Liver (tissue), 9 donors: ENCODE measurements around the gene INTS3. TPM values are rescaled to one million over a fixed set of nuclear protein-coding genes. Genes with fewer than 3 reads are reported as not detected.

ENCODE experiments used
- DNase-seq: peaks from one replicate; pipeline ENCODE4 v3.0.0-alpha.2; 2017; ENCODE audit warnings: low spot score
- H3K27ac ChIP-seq, 2 donors: one replicate each; pipeline ENCODE4 v1.7.0; 2013; ENCODE audit warnings: inconsistent platforms in 2 of 2, low read length in 2 of 2, control low read depth in 1 of 2, low read depth in 1 of 2, mild to moderate bottlenecking in 1 of 2
- H3K27me3 ChIP-seq, 4 donors: one replicate each; pipeline versions ENCODE4 v1.6.1 to v1.7.0; 2013; ENCODE audit warnings: low read length in 3 of 4, inconsistent platforms in 1 of 4, mild to moderate bottlenecking in 1 of 4, moderate library complexity in 1 of 4; ENCODE audit not compliant: control insufficient read depth in 4 of 4, insufficient read depth in 4 of 4
- H3K36me3 ChIP-seq, 4 donors: one replicate each; pipeline versions ENCODE4 v1.6.1 to v1.7.0; 2013; ENCODE audit warnings: low read length in 3 of 4, mild to moderate bottlenecking in 3 of 4, low read depth in 1 of 4, moderate library complexity in 1 of 4; ENCODE audit not compliant: control insufficient read depth in 4 of 4, insufficient read depth in 3 of 4
- H3K4me1 ChIP-seq, 4 donors: one replicate each; pipeline versions ENCODE4 v1.6.1 to v1.7.0; 2013; ENCODE audit warnings: low read length in 3 of 4, mild to moderate bottlenecking in 3 of 4, moderate library complexity in 1 of 4; ENCODE audit not compliant: control insufficient read depth in 4 of 4, insufficient read depth in 4 of 4
- H3K4me3 ChIP-seq, 3 donors: one replicate each; pipeline versions ENCODE4 v1.6.1 to v1.7.0; 2013; ENCODE audit warnings: low read length in 3 of 3, control low read depth in 1 of 3, low read depth in 1 of 3, mild to moderate bottlenecking in 1 of 3
- H3K9ac ChIP-seq, 2 donors: one replicate each; pipeline ENCODE4 v1.7.0; 2013; ENCODE audit warnings: low read length in 2 of 2, mild to moderate bottlenecking in 2 of 2, moderate library complexity in 2 of 2, control low read depth in 1 of 2, low read depth in 1 of 2
- H3K9me3 ChIP-seq, 4 donors: one replicate each; pipeline versions ENCODE4 v1.6.1 to v1.7.0; 2013; ENCODE audit warnings: low read length in 3 of 4; ENCODE audit not compliant: control insufficient read depth in 4 of 4
- FOXA1 ChIP-seq: IDR thresholded peaks from 2 replicates; pipeline ENCODE4 v1.6.1; 2016; ENCODE audit warnings: antibody characterized with exemption
- FOXA2 ChIP-seq: IDR thresholded peaks from 2 replicates; pipeline ENCODE4 v1.6.1; 2016; ENCODE audit warnings: antibody characterized with exemption
- GABPA ChIP-seq, 2 donors: IDR thresholded peaks in 1 of 2; conservative IDR thresholded peaks in 1 of 2; 2 replicates each; pipeline ENCODE4 v1.6.1; 2016; ENCODE audit warnings: antibody characterized with exemption in 2 of 2, mild to moderate bottlenecking in 1 of 2, moderate library complexity in 1 of 2
- HNF4G ChIP-seq: IDR thresholded peaks from 2 replicates; pipeline ENCODE4 v1.6.1; 2016; ENCODE audit warnings: antibody characterized with exemption
- NR2F2 ChIP-seq: IDR thresholded peaks from 2 replicates; pipeline ENCODE4 v1.6.1; 2016; ENCODE audit warnings: antibody characterized with exemption
- SP1 ChIP-seq: IDR thresholded peaks from 2 replicates; pipeline ENCODE4 v1.6.1; 2018; ENCODE audit warnings: antibody characterized with exemption, mild to moderate bottlenecking
- TAF1 ChIP-seq: conservative IDR thresholded peaks from 2 replicates; pipeline ENCODE4 v1.6.1; 2016; ENCODE audit warnings: antibody characterized with exemption, mild to moderate bottlenecking
- YY1 ChIP-seq: IDR thresholded peaks from 2 replicates; pipeline ENCODE4 v1.6.1; 2016; ENCODE audit warnings: antibody characterized with exemption, mild to moderate bottlenecking
- WGBS: extraction: QIAGEN DNeasy Blood & Tissue Kit; methylation state at CpG from one replicate; pipeline ENCODE4 v1.1.7; 2013; 5-methylcytosine and 5-hydroxymethylcytosine counted together
- polyA plus RNA-seq, 2 donors: library from polyadenylated mRNA; stranded (reverse) in 1 of 2; unstranded in 1 of 2; fragments of 200-250 nt in 1 of 2; fragments of >200 nt in 1 of 2; fragmentation: Nextera tagmentation in 1 of 2; extraction: Ambion mirVana in 1 of 2; gene quantifications; one replicate each; pipeline versions ENCODE4 v1.2.1 to v1.2.3, GENCODE V29; 2013 to 2015
- total RNA-seq, 2 donors: library from RNA; depleted of rRNA; stranded (reverse); fragments of >200 nt; gene quantifications; one replicate each; pipeline ENCODE4 v1.2.3, GENCODE V29; 2014
- TF ChIP-seq, protein P1 (sequence below): fragments of 150-350 bp; IDR thresholded peaks from 2 replicates; pipeline ENCODE4 v1.5.1; 2017; ENCODE audit warnings: improper control_type of control experiment, low read depth, low read length; ENCODE audit not compliant: missing input control
- TF ChIP-seq, protein P2 (sequence below): IDR thresholded peaks from 2 replicates; pipeline ENCODE4 v1.6.1; 2016; ENCODE audit warnings: antibody characterized with exemption
- TF ChIP-seq, protein P3 (sequence below): IDR thresholded peaks from 2 replicates; pipeline ENCODE4 v1.6.1; 2016; ENCODE audit warnings: antibody characterized with exemption
- TF ChIP-seq, protein P4 (sequence below): IDR thresholded peaks from 2 replicates; pipeline ENCODE4 v1.6.1; 2016; ENCODE audit warnings: antibody characterized with exemption
- donor health status: healthy.
- donor health status: healthy.
- donor health status: healthy.
- donor health status: healthy.
- donor health status: healthy.

The INTS3 gene
- total and polyA plus RNA-seq, 4 donors: 9.0 to 26.0 (median 15.2) TPM

DNA sequence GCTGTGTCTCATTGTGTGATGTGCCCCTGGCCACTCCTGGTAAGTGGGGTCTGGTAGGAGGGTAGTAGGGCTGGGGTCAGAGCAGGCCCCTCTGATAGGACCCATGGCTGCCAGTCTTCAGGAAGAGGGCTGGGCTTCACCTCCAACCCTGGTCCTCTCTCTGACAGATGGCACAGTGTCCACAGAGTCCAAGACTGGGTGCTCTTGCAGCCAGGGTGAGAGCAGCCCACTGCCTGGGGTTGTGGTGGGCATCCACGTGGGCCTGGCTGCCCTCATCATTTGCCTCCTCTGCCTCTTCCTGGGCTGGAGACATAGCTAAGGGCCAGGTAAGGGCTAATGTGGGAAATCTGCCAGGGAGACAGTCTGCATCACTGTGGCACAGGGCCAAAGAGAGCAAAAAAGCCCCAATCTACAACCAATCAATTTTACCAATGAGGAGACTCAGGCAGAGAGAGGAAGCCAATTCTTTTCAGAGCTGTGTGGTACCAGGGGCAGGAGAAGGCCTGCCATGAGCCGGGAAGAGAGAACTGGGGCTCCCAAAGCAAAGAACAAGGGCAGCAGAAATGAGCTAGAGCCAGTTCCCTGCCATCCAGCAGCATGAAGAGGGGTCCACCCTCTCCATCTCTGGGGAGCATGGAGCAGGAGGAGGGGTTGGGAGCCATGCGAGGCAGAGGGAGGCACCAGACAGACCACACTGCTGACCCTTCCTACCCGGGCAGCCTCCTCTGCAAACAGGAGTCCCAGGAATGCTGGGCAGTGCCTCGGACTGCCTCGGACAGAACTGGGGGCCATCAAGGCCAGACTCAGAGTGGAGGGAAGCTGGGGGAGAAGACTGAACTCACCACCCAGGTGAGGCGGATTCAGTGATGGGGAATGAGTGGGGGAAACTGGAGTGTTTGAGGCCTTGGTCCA is 74.2 kb downstream of the INTS3 start:
- H3K4me1 ChIP-seq: peaks cover 2 to 19% (median 13%) of the 10 kb centered on the region in 4 donors
- H3K27me3 ChIP-seq: no peaks in the 10 kb centered on the region
- 93% methylated on average over 7 of the region's 7 CpGs for WGBS
- no peak overlapping the region for H3K9ac ChIP-seq
- H3K9me3 ChIP-seq: no peaks in the 10 kb centered on the region
- TF ChIP-seq, protein P1, sequence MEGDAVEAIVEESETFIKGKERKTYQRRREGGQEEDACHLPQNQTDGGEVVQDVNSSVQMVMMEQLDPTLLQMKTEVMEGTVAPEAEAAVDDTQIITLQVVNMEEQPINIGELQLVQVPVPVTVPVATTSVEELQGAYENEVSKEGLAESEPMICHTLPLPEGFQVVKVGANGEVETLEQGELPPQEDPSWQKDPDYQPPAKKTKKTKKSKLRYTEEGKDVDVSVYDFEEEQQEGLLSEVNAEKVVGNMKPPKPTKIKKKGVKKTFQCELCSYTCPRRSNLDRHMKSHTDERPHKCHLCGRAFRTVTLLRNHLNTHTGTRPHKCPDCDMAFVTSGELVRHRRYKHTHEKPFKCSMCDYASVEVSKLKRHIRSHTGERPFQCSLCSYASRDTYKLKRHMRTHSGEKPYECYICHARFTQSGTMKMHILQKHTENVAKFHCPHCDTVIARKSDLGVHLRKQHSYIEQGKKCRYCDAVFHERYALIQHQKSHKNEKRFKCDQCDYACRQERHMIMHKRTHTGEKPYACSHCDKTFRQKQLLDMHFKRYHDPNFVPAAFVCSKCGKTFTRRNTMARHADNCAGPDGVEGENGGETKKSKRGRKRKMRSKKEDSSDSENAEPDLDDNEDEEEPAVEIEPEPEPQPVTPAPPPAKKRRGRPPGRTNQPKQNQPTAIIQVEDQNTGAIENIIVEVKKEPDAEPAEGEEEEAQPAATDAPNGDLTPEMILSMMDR: no peak
- TF ChIP-seq, protein P2, sequence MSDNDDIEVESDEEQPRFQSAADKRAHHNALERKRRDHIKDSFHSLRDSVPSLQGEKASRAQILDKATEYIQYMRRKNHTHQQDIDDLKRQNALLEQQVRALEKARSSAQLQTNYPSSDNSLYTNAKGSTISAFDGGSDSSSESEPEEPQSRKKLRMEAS: no peak
- TF ChIP-seq GABPA (IDR thresholded peaks at IDR 0.05 in 1 of 2, conservative IDR thresholded peaks at IDR 0.05 in 1 of 2): no peak
- no peak for TF ChIP-seq FOXA1
- TF ChIP-seq NR2F2: no peak
- TF ChIP-seq, protein P3, sequence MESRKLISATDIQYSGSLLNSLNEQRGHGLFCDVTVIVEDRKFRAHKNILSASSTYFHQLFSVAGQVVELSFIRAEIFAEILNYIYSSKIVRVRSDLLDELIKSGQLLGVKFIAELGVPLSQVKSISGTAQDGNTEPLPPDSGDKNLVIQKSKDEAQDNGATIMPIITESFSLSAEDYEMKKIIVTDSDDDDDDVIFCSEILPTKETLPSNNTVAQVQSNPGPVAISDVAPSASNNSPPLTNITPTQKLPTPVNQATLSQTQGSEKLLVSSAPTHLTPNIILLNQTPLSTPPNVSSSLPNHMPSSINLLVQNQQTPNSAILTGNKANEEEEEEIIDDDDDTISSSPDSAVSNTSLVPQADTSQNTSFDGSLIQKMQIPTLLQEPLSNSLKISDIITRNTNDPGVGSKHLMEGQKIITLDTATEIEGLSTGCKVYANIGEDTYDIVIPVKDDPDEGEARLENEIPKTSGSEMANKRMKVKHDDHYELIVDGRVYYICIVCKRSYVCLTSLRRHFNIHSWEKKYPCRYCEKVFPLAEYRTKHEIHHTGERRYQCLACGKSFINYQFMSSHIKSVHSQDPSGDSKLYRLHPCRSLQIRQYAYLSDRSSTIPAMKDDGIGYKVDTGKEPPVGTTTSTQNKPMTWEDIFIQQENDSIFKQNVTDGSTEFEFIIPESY: no peak
- TF ChIP-seq, protein P4, sequence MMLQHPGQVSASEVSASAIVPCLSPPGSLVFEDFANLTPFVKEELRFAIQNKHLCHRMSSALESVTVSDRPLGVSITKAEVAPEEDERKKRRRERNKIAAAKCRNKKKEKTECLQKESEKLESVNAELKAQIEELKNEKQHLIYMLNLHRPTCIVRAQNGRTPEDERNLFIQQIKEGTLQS: no peak
- H3K4me3 ChIP-seq: no peak overlapping the region
- DNase-seq: no peak
- no peak overlapping the region for H3K27ac ChIP-seq
- peaks cover 0 to 1% (median under 1%) of the 10 kb centered on the region in 4 donors for H3K36me3 ChIP-seq

DNA sequence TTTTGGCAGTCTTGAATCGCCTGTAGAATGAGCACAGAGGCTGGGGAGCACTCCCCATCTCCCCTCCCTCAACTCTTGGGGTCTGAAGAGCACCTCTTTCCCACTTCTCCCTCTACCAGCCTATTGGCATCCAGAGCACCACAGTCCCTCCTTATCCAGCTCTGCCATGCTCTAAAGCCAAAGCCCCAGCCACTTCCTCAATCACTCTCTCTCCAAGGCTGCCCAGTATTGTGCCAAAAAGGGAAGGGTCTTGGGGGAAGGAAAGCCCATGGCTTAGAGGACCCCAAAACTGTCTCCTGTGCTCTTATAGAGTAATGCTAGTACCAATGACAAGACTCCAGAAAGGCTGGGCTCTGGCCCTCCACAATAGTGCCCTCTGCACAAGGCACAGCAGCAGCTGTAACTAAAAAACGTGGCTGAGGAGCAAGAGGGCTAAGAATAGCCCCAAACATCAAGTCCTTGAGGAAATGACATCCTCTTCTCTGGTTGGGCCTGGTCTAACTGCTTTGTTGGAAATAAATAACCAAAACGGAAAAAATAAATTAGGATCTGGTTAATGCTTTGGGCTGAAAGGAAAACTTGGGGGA is 75.7 kb downstream of the INTS3 start:
- Histone ChIP-seq H3K27ac (no peak overlapping the region), H3K36me3 (peaks cover 3 to 15% (median 5%) of the 10 kb centered on the region in 4 donors), H3K9ac (no peak overlapping the region), H3K4me3 (no peak overlapping the region), H3K4me1 (peaks cover 2 to 19% (median 12%) of the 10 kb centered on the region in 4 donors), H3K9me3 (no peaks in the 10 kb centered on the region), H3K27me3 (no peaks in the 10 kb centered on the region)
- WGBS: 82% methylated on average over 3 of the region's 3 CpGs
- no peak for DNase-seq
- TF ChIP-seq, protein P1: no peak
- TF ChIP-seq NR2F2 (no peak), SP1 (no peak), FOXA2 (no peak), HNF4G (no peak), YY1 (no peak), TAF1 (no peak)
